Neural cell (in vitro differentiated cells): ENCODE results near the gene EEF1A2. TPM values are rescaled to one million over a fixed set of nuclear protein-coding genes. Genes with fewer than 3 reads are reported as not detected.

ENCODE experiments used
- H2AFZ ChIP-seq: fragments of 200-600, 300-800 bp; sonication (generic), shearing (Covaris generic); 2 replicates; pipeline ENCODE4 v1.6.0; 2014; ENCODE audit warnings: low read depth, mild to moderate bottlenecking, antibody characterized with exemption, low read length, moderate library complexity
- H3F3A ChIP-seq: fragments of 200-600 bp; shearing (Covaris generic); 2 replicates; pipeline ENCODE4 v1.6.1; 2016; ENCODE audit warnings: mild to moderate bottlenecking, moderate library complexity, mixed read lengths, antibody characterized with exemption, low read length; ENCODE audit not compliant: insufficient read depth, poor library complexity, severe bottlenecking
- H3K27ac ChIP-seq: fragments of 200-600, 300-800 bp; sonication (generic), shearing (Covaris generic); 2 replicates; pipeline ENCODE4 v1.5.1; 2014; ENCODE audit warnings: mild to moderate bottlenecking, low read length, moderate library complexity
- H3K27me3 ChIP-seq: fragments of 300-800, 200-600 bp; sonication (generic), shearing (Covaris generic); 2 replicates; pipeline ENCODE4 v1.6.0; 2014; ENCODE audit warnings: mild to moderate bottlenecking, low read depth, low read length, moderate library complexity; ENCODE audit not compliant: insufficient read depth
- H3K36me3 ChIP-seq: fragments of 300-800, 200-600 bp; sonication (generic), shearing (Covaris generic); 2 replicates; pipeline ENCODE4 v1.5.1; 2014; ENCODE audit warnings: mild to moderate bottlenecking, antibody characterized with exemption, low read length, moderate library complexity; ENCODE audit not compliant: insufficient read depth
- H3K4me2 ChIP-seq: fragments of 300-800, 200-600 bp; sonication (generic), shearing (Covaris generic); 2 replicates; pipeline ENCODE4 v1.6.0; 2014; ENCODE audit warnings: mild to moderate bottlenecking, low read length
- H3K4me3 ChIP-seq: fragments of 300-800, 200-600 bp; sonication (generic), shearing (Covaris generic); 2 replicates; pipeline ENCODE4 v1.5.1; 2014; ENCODE audit warnings: mild to moderate bottlenecking, low read length, moderate library complexity
- H3K79me2 ChIP-seq: fragments of 200-600 bp; shearing (Covaris generic); replicated peaks from 2 replicates; pipeline ENCODE4 v1.6.0; 2014; ENCODE audit warnings: mild to moderate bottlenecking, low read length, moderate library complexity; ENCODE audit not compliant: insufficient read depth
- H3K9ac ChIP-seq: fragments of 300-800, 200-600 bp; sonication (generic), shearing (Covaris generic); 2 replicates; pipeline ENCODE4 v1.6.1; 2016; ENCODE audit warnings: mild to moderate bottlenecking, low read length, mixed read lengths
- H3K9me2 ChIP-seq: fragments of 200-600 bp; shearing (Covaris generic); 2 replicates; pipeline ENCODE4 v1.6.1; 2016; ENCODE audit warnings: mild to moderate bottlenecking, low read length, mixed read lengths; ENCODE audit not compliant: insufficient read depth
- H3K9me3 ChIP-seq: fragments of 200-600, 300-800 bp; sonication (generic), shearing (Covaris generic); 2 replicates; pipeline ENCODE4 v1.6.1; 2016; ENCODE audit warnings: mild to moderate bottlenecking, mixed run types, low read length, moderate library complexity, mixed read lengths
- H4K20me1 ChIP-seq: fragments of 200-600 bp; shearing (Covaris generic); 2 replicates; pipeline ENCODE4 v1.6.1; 2016; ENCODE audit warnings: mild to moderate bottlenecking, mixed run types; ENCODE audit not compliant: insufficient read depth
- EP300 ChIP-seq: fragments of 450-650 bp; conservative IDR thresholded peaks from 2 replicates; pipeline ENCODE4 v1.6.1; 2014; ENCODE audit warnings: antibody characterized with exemption, mild to moderate bottlenecking, moderate library complexity; ENCODE audit not compliant: poor library complexity, severe bottlenecking
- EZH2 ChIP-seq: fragments of 200-600, 300-800 bp; shearing (Covaris generic), sonication (generic); IDR thresholded peaks from 2 replicates; pipeline ENCODE4 v1.6.1; 2014; ENCODE audit warnings: antibody characterized with exemption, low read length, borderline replicate concordance, mild to moderate bottlenecking; ENCODE audit not compliant: insufficient read depth, poor library complexity, severe bottlenecking
- MXI1 ChIP-seq: fragments of 450-650 bp; conservative IDR thresholded peaks from 2 replicates; pipeline ENCODE4 v1.6.1; 2014; ENCODE audit warnings: antibody characterized with exemption, mild to moderate bottlenecking; ENCODE audit not compliant: poor library complexity, severe bottlenecking
- POLR2AphosphoS5 ChIP-seq: IDR thresholded peaks from 2 replicates; pipeline ENCODE4 v1.6.1; 2012
- RAD21 ChIP-seq: fragments of 450-650 bp; conservative IDR thresholded peaks from 2 replicates; pipeline ENCODE4 v1.6.1; 2014; ENCODE audit warnings: antibody characterized with exemption, mild to moderate bottlenecking, moderate library complexity
- SMC3 ChIP-seq: fragments of 450-650 bp; conservative IDR thresholded peaks from 2 replicates; pipeline ENCODE4 v1.6.1; 2014; ENCODE audit warnings: antibody characterized with exemption, mild to moderate bottlenecking, moderate library complexity; ENCODE audit not compliant: poor library complexity
- TAF1 ChIP-seq: IDR thresholded peaks from 2 replicates; pipeline ENCODE4 v1.6.1; 2012; ENCODE audit warnings: low read depth
- polyA plus RNA-seq: library from polyadenylated mRNA; depleted of rRNA; stranded (reverse); fragments of >200 nt; gene quantifications from 2 replicates; pipeline ENCODE4 v1.2.3, GENCODE V29; 2014
- TF ChIP-seq, protein P1 (sequence below): fragments of 450-650 bp; IDR thresholded peaks from 2 replicates; pipeline ENCODE4 v1.5.1; 2014; ENCODE audit warnings: antibody characterized with exemption, mild to moderate bottlenecking, moderate library complexity; ENCODE audit not compliant: poor library complexity, severe bottlenecking
- TF ChIP-seq, protein P2 (sequence below): IDR thresholded peaks from 2 replicates; pipeline ENCODE4 v1.6.1; 2012; ENCODE audit warnings: borderline replicate concordance

EEF1A2 gene
- polyA plus RNA-seq, 1 donor from 2014 or later = 208 TPM

DNA sequence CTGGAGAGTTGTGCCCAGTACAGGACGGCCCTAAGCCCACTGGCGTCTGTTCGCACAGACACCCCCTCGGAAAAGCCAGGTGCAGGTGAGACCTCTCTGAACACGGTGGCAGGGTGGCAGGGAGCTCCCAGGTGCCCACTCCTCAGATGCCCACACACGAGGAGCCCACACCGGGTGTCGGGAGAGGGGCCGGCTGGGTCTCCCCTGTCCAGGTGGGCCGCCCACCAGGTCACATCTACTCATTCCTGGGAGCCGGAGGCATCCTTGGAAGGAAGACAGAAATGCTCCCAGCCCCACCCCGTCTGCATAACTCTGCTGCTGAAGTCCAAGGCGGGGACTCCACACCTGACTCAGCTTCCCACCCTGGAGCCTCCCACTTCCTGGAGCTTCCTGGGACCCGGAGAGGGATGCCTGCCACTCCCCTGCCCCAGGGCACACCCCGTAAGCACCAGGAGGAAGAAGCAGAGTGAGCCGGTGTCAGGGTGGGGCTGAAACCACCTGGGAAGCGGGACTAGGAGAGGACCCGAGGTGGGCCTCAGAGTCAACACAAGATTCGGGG, 46.2 kb upstream of the EEF1A2 start:
- Histone ChIP-seq H3K79me2 (no peaks in the 10 kb centered on the region), H3K4me2 (no peak overlapping the region), H3K27ac (no peak overlapping the region), H3K9ac (no peak overlapping the region), H3K4me3 (no peak overlapping the region), H3K9me2 (no peaks in the 10 kb centered on the region), H3K9me3 (no peaks in the 10 kb centered on the region), H2AFZ (no peak overlapping the region), H3K27me3 (no peaks in the 10 kb centered on the region), H4K20me1 (no peaks in the 10 kb centered on the region), H3F3A (no peaks in the 10 kb centered on the region), H3K36me3 (no peaks in the 10 kb centered on the region)
- TF ChIP-seq, protein P1, sequence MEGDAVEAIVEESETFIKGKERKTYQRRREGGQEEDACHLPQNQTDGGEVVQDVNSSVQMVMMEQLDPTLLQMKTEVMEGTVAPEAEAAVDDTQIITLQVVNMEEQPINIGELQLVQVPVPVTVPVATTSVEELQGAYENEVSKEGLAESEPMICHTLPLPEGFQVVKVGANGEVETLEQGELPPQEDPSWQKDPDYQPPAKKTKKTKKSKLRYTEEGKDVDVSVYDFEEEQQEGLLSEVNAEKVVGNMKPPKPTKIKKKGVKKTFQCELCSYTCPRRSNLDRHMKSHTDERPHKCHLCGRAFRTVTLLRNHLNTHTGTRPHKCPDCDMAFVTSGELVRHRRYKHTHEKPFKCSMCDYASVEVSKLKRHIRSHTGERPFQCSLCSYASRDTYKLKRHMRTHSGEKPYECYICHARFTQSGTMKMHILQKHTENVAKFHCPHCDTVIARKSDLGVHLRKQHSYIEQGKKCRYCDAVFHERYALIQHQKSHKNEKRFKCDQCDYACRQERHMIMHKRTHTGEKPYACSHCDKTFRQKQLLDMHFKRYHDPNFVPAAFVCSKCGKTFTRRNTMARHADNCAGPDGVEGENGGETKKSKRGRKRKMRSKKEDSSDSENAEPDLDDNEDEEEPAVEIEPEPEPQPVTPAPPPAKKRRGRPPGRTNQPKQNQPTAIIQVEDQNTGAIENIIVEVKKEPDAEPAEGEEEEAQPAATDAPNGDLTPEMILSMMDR = no peak
- no peak for TF ChIP-seq RAD21
- no peak for TF ChIP-seq POLR2AphosphoS5
- TF ChIP-seq SMC3 = no peak
- no peak for TF ChIP-seq TAF1
- no peak for TF ChIP-seq EP300
- no peak for TF ChIP-seq EZH2
- TF ChIP-seq MXI1 = no peak
- TF ChIP-seq, protein P2, sequence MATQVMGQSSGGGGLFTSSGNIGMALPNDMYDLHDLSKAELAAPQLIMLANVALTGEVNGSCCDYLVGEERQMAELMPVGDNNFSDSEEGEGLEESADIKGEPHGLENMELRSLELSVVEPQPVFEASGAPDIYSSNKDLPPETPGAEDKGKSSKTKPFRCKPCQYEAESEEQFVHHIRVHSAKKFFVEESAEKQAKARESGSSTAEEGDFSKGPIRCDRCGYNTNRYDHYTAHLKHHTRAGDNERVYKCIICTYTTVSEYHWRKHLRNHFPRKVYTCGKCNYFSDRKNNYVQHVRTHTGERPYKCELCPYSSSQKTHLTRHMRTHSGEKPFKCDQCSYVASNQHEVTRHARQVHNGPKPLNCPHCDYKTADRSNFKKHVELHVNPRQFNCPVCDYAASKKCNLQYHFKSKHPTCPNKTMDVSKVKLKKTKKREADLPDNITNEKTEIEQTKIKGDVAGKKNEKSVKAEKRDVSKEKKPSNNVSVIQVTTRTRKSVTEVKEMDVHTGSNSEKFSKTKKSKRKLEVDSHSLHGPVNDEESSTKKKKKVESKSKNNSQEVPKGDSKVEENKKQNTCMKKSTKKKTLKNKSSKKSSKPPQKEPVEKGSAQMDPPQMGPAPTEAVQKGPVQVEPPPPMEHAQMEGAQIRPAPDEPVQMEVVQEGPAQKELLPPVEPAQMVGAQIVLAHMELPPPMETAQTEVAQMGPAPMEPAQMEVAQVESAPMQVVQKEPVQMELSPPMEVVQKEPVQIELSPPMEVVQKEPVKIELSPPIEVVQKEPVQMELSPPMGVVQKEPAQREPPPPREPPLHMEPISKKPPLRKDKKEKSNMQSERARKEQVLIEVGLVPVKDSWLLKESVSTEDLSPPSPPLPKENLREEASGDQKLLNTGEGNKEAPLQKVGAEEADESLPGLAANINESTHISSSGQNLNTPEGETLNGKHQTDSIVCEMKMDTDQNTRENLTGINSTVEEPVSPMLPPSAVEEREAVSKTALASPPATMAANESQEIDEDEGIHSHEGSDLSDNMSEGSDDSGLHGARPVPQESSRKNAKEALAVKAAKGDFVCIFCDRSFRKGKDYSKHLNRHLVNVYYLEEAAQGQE = no peak

DNA sequence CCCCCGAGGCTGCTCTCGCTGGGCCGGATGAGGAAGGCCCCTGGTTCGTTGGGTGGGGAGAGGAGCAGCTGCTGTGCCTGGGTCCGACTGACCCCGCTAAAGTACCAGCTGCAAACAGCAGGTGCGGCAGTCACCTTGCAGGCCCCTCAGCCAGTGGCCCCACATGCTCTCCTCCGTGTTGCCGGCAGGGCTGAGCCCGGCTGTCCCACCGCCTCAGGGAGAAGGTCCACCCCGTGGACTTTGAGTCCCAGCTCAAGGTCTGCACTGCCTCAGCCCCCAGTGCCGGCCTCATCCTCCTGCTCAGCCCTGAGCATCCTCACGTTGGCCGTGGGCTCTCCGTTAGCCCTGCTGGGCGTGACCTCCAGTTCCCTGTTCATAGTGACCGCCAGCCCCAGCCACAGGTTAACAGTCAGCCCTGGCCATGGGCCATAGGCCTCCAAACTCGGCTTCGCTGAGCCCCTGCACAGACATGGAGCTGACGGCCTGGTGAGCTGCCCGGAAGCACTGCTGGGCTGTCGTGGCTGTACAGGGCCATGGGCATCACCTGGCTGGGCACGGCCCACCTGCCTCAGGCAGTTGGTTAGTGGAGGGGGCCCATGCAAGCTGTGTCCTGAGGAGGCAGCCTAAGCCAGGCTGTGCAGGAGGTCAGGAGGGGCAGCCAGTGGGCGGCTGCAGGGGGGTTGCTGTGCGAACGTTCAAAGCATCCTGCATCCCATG, 45.5 kb upstream of the EEF1A2 start:
- no peaks in the 10 kb centered on the region for H3K36me3 ChIP-seq
- H3K27ac ChIP-seq = no peak overlapping the region
- H2AFZ ChIP-seq = no peak overlapping the region
- no peaks in the 10 kb centered on the region for H3K27me3 ChIP-seq
- no peaks in the 10 kb centered on the region for H3K9me3 ChIP-seq
- no peak overlapping the region for H3K4me3 ChIP-seq
- H3K9me2 ChIP-seq = no peaks in the 10 kb centered on the region
- no peak overlapping the region for H3K9ac ChIP-seq
- no peak overlapping the region for H3K4me2 ChIP-seq
- H3F3A ChIP-seq = no peaks in the 10 kb centered on the region
- TF ChIP-seq MXI1 (no peak), RAD21 (no peak), TAF1 (no peak), POLR2AphosphoS5 (no peak), EP300 (no peak), SMC3 (no peak), EZH2 (no peak)
- TF ChIP-seq, protein P2 = no peak
- TF ChIP-seq, protein P1 = no peak
- no peaks in the 10 kb centered on the region for H3K79me2 ChIP-seq
- H4K20me1 ChIP-seq = no peaks in the 10 kb centered on the region
